DMS153 treated with DMSO at 0.1 percent for 48 hours (cell line): ENCODE data around the gene ATP8A2.

ENCODE experiments used
- DNase-seq: peaks from one replicate; lab custom pipeline; 2025; ENCODE audit not compliant: unreplicated experiment; lab: John Stamatoyannopoulos, UW

The ATP8A2 gene

DNA sequence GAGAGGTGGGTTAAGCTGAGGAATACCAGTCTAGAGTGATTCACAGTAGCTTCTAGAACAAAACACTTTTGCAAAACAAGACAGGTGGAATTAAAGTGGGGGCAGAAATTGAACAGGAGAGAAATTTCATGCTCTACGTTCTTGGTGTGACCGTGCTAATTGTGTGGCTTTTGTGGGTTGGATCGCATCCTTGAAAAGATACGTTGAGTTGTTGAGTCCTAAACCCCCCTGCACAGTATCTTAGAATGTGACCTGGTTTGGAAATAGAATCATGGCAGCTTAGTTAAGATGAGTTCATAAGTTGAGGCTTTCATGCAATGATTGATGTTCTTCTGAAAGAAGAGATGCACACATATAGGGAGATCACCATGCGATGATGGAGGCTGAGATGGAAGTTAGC is 308.2 kb downstream of the ATP8A2 start:
- no peak for DNase-seq

DNA sequence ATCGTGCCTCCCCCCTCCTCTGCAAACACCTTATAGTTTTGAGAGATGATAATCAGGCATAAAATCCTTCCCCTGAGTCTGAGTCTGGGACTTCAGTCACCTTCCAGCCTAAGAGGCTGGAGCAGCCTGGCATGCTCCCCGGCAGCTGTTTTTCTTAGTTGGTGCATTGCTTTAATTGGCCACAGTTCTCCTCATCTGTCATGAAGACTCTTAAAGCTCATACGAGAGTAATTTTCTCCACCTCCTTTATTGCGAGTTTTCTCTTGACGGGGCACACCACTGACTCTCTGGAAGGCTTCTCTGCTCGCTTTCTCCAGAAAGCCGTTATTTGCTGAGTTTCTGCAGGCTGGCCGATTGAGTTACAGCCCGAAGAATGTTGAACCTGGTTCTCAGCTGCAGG is 310.5 kb downstream of the ATP8A2 start:
- no peak for DNase-seq

DNA sequence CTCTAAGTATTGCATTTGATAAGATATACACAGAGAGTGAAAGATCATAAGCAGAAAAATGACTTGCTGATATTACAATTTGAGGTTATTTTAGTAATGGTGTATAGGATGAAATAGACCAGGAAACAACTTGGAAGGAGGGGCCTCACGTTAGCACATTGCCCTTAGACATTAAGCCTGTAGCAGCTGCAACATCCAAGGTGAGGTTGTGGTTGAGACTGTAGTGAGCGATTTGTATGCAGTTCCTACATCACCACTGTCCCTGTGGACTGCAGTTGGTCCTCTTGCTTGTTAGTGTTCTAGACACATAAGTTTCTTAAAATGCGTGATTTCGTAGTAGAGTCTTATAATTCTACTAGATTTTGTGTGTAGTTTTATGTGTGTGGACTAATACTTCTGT is 311.3 kb downstream of the ATP8A2 start:
- DNase-seq, result no peak

DNA sequence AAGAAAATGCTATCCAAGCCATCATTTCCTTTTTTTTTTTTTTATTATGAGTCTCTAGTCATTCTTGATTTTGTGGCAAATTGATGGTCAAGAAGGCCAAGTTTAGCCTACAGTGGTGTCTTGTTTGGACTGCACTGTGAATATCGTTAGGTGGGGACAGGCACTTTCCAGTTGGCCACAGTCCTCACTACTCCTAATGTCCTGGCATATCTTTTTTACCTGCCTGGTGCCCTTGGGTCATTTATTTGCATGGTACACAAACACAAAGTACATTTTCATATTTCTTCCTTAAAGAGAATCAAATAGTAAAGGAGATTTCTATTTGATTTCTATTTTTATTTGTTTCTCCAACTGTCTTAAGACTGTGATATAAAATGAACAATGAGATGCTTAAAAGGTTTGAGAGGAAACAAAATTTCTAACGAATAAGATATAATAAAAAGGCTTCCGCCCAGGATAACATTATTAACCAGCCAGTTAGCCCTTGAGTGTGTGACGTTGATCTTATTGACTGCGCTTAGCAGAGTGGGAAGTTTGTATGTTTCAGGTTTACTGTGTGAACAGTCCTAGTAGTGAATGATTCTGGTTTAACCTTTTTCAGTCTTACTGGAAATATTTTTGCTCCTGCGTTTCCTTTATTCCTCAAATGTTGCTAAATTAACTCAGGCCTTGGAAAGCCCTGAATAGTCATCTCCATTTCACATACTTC is 312.0 kb downstream of the ATP8A2 start:
- no peak for DNase-seq

DNA sequence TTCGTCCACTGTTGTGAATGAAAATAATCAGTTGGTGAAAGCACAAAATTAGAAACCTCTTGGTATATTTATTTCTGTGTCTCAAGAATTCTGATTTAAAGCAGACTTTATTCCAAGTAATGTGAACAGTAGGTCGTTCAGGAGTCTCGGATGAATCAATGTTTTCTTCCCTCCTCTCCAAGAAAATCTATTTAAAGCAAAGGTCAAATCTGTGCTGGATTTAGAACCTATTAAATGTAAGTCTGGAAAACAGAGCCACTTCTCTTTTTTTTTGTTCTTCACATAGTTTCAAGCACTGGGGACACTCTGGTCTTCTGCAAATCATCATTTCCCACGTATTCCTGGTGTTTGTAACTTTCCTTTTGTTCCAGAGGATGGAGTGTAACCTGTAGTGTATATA is 312.7 kb downstream of the ATP8A2 start:
- DNase-seq, result no peak

DNA sequence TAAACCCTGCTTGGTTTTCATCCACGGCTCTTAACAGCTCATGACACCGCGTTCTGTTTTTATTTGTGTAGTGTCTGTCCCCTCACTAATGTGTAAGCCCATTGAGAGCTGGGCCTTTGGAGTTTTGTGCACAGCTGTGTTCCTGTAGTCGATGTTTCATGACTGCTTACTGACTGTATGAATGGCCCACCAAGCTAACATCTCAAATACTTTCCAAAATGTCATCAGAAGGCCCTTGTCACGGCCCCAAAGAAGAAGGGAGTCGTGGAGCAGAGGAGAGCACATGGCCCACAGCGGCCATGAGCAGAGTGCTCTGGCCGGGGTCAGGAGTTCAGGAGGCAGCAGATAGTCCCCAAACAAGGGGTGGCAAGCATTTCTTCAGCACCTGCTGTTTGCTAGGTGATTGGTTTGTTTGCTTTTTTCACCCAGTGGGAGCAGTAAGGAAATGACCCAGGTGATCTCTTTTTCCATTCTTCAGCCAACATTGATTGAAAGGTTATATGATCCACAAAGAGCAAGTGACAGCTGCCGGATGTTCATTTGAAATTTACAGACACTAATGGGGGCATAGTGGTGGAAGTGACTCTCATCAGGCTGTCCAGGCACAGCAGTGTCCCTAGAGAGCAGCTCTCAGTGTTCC is 315.2 kb downstream of the ATP8A2 start:
- DNase-seq, result peak; percentile 97

DNA sequence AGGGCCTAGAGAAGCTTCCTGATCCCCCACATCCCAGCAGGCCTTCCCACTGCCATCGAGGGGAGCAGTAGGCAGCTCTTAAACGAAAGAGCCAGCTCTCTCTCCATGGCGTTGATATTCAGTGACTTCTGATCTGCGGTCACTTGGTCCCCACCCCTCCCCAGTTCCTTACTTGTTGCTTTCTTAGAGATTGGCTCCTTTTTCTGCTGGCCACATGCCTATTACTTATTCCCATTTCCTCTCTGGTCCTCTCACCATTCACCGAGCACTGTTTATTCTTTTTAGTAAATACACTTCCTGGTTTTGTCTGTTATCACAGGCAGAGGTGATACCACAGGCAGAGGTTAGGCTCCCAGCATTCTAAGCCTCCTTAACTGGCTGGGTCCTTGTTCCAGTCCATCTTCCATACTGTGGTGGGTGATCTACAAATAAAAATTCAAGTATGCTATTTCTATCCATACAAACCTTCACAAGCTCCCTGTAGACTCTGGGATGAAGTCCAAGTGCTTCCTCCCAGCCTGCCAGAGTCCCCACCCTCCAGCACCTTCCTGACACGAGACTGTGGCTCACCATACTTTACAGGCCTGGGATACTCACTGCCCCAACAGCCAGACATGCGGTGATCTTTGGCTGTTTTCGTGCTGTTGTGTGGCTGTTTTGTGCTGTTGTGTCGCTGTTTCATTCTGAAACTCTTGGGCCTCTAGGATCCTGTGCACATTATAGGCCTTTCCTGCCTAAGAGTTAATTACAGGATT is 315.9 kb downstream of the ATP8A2 start:
- peak; percentile 95 for DNase-seq

DNA sequence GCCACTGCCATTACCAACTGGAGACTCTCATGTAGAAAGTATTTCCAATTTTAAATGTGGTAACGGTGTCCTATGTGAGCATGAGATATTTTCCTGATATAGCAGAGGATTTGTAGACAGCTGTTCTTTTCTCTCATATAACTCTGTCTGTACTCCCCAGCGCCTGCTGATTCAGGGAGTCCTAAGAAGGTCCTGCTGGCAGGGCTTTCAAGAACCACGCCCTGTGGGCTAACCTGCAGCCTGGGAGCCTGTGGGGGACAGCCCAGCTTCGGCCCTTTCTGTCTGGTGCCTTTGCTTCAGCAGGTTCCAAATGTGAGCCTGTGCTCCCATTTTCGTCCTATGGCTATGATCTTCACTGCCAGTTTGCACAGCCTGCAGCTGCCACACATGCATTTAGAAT is 316.8 kb downstream of the ATP8A2 start:
- no peak for DNase-seq

DNA sequence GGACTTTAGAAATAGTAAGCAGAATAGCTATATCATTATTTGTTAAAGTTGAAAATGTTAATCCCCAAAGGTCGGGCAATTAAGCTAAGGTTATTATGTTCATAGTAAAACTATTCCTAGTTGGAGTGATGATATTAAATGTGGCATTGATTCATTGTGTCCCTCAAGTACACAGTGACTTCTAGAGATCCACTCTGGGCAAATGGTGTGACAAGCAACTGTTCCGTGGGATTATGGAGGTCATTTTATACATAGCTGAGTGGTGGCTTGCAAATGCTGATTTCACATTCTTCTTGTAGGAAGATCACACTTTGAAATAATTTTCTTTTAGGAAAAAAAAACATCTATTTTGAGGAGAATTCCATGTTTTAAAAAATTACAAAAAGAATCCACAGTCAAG is 317.8 kb downstream of the ATP8A2 start:
- no peak for DNase-seq

DNA sequence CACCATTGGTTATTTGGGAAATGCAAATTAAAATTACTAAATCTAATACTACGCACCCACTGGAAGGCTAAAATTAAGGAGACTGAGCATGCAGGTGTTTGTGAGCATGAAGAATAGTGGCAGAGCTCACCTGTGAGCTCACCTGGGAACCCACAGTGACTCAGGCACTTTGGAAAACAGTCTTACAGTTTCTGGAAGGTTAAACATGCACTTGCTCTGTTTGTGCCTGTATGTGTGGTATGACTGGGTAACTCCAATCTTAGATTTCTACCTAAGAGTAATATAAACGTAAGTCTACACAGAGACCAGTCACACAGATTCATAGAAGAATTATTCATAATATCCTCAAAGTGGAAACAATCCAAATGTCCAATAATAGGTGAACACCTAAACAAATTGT is 318.8 kb downstream of the ATP8A2 start:
- no peak for DNase-seq

DNA sequence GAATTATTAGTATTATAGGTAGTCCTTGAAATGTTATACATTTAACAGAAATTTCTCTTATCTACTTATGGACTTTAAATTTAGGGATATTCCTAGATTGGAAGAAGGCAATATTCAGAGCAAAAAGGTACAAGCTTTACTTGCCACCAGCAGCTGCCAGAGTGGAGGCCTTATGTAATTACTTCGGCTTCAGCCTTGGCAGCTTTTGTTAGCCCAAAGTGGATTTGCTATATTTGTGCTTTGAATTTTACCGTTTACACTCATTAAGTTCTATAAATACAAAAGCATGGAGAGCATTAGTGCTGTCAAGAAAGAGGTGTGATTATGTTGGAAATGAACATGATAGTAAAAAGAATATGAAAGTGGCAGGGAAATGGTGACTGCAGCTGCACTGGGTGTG is 319.9 kb downstream of the ATP8A2 start:
- DNase-seq, result peak; percentile 67

DNA sequence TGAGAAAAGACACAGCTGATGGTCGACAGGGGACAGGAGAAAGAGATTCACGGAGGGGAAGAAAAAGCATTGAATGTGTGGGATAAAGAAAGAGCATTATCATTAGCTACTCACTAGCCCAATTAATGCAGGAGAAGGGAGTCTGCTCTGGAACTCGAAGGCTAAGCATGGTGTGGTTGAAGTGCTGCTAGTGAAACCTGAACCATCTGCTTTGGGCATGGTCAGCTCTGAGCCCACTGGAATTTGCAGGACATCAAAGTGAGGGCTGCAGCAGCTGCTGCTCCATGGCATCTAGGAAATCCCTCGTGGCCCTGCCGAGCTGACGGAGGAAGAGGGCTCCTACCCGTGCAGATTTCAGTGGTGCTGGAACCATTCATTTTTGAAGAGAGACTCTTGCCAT is 320.3 kb downstream of the ATP8A2 start:
- DNase-seq, result no peak

DNA sequence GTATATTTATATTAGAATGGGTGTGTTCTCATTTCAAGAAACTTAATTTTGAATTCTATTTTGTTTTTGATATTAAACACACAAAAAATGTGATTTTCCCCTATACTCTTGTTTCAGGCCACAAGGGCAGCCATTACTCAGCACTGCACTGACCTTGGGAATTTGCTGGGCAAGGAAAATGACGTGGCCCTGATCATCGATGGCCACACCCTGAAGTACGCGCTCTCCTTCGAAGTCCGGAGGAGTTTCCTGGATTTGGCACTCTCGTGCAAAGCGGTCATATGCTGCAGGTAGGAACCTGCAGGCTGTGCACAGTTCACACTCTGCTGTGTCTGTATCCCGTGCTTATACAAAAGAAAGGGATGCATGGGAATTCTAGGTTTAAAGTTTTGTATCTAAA is 327.3 kb downstream of the ATP8A2 start:
- DNase-seq, result no peak

DNA sequence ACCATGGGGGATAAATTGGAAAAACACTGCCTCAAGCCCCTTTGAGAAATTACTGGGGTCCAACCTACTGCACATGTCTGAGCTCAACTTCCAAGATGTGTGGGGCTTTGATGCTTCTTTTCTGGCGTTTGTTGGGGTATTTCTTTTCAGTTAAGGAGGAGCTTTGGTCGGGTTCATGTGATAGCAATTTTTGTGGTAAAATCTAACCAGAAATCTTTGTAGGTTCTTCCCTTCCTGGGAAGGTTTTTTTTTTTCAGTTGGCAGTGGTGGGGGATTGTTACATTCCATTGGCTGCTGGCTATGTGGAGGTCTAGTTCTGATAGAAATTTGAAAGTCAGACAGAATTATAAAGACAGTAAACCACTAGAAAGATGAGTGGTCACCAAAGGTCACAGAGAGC is 327.8 kb downstream of the ATP8A2 start:
- DNase-seq, result no peak

DNA sequence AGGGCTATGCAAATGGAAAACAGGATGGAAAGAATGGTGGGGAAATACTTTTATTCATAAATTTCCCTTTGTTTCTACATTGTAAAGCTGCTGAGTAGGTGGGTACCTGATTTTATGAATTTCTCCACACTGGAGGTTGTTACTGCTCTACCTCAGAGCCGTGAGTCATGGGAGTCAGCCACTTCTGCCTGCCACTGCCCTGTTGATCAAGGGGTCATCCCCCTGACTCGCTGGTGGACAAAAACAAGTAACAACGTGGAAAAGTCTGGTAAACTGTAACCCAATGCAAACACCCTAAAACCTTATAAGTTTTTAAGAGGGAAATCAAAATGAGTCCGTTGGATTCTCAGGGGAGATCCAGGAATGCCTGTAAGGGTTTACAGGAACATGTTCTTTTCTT is 329.5 kb downstream of the ATP8A2 start:
- no peak for DNase-seq

DNA sequence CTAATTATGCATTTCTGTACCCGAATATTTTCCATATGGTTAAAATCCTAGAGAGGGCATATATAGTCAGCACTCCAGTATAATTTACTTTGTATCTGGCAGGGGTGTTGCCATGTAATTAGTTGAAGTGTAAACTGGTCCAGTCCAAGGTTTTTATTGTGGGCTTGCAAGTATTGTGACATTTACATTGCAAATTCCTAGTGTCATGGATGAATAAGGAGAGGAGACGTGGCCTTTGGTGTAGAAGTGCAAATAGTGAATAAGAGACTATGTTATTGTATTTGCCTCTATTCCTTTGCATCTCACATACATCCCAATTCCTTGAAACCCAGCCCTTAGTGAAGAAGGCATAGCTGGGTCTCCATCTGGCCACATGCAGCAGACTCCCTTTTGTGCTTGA is 330.6 kb downstream of the ATP8A2 start:
- no peak for DNase-seq

DNA sequence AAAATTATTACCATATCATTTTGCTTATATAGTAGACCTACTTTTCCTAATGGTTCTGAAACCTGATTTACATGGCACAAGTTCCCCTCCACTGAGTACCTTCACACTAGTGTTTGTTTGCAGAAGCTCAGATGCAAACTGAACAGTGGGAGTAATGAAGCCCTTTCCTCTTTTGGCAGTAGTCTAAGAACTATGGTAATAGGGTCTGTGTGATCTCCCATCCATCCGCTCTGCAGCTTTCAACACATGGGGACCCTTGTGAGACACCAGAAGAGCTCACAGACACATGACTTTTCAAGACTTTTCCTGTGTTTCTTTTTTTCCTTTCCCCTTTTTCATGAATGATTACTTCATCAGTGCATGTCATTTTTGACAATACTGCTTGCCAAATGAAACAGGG is 336.0 kb downstream of the ATP8A2 start:
- no peak for DNase-seq

DNA sequence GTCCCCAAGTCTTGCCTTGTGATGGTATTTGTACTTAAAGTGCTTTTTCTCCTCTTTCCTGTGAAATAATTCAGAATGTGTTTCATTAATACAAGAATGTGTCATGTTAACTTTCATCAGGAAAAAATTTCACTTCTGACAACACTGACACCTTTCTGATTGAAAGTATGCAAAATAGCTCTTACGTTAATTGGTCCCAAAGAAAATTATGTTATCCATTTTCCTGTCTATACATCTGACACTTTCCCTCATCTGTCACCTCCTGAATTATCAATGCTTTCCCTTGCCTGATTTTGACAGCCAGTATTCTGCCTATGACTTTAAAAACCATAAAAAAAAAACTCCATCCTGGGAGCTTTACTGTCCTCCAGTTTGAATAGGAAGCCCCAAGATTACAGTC is 336.5 kb downstream of the ATP8A2 start:
- no peak for DNase-seq

DNA sequence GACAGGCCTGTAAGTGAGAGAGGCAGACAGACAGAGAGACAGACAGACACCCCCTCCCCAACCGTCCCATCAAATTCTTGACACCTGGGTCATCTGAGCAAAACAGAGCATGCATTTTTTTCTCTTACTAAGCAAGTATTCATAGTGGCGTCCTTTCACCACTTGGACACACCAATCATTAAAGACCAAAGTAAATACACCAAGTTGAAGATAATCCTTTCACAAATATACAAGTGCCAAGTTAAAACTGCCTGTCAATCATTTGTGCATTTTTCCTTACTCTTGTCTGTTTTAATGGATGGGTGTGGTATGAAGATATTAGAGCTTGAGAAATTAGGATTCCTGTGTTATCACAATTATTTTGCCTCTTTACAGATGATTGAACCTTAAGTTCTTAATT is 337.3 kb downstream of the ATP8A2 start:
- no peak for DNase-seq

DNA sequence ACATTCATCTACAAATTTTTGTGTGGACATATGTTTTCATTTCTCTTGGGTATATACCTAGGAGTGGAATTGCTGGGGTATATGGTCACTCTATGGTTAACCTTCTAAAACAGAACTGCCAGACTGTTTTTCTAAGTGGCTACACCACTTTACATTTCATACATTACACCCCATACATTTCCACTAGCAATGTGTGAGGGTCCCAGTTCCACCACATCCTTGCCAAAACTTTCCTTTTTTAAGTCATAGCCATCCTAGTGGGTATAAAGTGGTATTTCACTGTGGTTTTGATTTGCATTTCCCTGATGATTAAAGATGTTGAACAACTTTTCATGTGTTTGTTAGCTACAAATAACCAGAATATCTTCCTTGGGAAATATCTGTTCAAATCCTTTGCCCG is 344.0 kb downstream of the ATP8A2 start:
- DNase-seq, result no peak

DNA sequence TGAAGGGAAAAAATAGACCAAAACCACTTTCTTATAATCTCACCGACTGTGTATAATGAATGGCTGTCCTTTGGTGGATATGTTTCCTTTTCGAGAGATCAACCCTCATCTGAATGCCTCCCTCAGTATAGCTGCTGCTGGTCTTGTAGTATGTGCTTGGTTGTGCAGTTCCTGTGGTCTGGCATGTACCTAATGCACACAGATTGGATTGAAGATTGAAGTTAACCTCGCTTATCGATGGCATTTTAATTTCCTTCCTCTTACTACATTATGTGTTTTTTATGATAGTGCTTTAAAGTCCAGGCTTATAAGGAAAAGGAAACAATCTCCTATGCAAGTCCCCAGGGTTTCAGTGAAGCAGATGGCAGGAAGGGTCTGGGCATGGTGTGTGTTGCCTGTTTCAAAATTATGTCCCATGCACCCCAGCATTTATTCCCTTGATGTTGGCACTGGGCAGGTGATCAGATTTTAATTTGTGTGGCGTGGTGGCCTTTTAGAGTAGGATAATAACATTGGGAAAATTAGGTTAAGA is 346.0 kb downstream of the ATP8A2 start:
- DNase-seq, result no peak

DNA sequence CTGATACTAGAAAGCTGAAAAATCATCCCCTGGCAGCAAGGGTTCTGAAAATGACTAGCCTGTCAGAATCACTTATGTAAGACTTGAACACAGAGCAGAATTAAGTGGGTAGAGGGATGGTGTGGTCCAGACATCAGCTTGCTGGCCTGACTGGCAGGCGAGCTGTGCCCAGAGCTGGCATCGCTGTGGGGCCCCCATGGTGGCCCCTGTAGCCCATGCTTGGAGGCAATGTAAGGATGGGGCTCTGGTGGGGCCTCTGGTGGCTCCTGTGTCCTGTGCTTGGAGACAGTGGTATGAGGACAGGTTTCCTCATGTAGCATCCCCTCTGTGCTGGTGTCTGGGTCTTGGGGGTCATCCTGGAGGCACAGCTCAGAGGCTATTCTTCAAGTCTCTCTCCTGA is 347.9 kb downstream of the ATP8A2 start:
- DNase-seq, result no peak
